ENCODE measurements around the gene BOC.

The BOC gene

GRCh38 chr3:113241292-113242095, 30.1 kb downstream of the BOC start:
- H3K4me3 ChIP-seq (replicated peaks; ENCODE audit: low read depth, low read length) = no peak overlapping the region
- DNase-seq (ENCODE audit: low read depth) = peak; percentile 22
- TF ChIP-seq, protein P1, sequence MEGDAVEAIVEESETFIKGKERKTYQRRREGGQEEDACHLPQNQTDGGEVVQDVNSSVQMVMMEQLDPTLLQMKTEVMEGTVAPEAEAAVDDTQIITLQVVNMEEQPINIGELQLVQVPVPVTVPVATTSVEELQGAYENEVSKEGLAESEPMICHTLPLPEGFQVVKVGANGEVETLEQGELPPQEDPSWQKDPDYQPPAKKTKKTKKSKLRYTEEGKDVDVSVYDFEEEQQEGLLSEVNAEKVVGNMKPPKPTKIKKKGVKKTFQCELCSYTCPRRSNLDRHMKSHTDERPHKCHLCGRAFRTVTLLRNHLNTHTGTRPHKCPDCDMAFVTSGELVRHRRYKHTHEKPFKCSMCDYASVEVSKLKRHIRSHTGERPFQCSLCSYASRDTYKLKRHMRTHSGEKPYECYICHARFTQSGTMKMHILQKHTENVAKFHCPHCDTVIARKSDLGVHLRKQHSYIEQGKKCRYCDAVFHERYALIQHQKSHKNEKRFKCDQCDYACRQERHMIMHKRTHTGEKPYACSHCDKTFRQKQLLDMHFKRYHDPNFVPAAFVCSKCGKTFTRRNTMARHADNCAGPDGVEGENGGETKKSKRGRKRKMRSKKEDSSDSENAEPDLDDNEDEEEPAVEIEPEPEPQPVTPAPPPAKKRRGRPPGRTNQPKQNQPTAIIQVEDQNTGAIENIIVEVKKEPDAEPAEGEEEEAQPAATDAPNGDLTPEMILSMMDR (IDR thresholded peaks at IDR 0.05; ENCODE audit: low read length, missing control alignments) = no peak

DNA sequence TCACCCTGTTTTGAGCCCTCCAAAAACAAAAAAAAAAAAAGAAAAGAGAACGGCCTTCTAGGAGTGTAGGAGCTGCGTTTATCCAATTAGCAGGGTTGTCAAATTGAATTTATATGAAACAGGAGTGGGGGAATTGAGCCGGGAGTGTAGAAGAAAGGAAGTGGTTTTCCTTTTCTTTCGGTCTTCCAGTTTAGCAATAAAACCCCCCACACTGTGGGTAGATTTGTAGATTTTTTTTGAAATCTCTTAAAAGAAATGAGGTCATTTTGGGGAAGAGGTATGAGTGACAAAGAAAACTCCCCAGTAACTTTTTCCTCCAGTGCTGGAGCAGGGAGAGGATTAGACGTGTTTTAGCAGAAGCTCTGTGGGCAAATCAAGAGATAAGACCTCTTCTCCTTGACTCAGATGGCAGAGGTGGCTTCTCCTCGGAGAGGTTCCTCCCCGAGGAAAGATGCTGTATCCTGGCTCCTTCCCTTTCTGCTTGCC, 30.8 kb downstream of the BOC start:
- TF ChIP-seq, protein P1 (IDR thresholded peaks at IDR 0.05; ENCODE audit: low read length, missing control alignments) = no peak
- DNase-seq (ENCODE audit: low read depth) = peak; percentile 49
- peak overlapping the region; percentile 11 for H3K4me3 ChIP-seq (replicated peaks; ENCODE audit: low read depth, low read length)

DNA sequence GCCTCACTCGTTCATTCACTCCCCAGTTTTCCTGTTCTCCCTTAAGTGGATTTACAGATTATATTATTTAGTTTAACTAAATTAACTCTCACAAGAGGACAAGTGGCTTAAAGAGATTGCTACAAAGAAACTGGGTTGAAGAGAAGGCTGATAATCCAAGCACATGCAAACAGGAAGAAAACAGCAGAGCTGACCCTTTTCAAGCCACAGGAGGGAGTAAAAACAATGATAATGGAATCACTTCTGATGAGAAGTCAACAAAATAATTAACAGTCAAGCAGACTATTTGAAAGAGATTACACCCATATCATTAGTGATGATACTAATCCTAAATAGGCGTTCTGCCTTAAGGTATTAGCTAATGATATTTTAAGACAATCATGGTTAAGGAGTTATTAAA, 31.7 kb downstream of the BOC start:
- DNase-seq (ENCODE audit: low read depth) = no peak
- TF ChIP-seq, protein P1 (IDR thresholded peaks at IDR 0.05; ENCODE audit: low read length, missing control alignments) = no peak
- no peak overlapping the region for H3K4me3 ChIP-seq (replicated peaks; ENCODE audit: low read depth, low read length)

DNA sequence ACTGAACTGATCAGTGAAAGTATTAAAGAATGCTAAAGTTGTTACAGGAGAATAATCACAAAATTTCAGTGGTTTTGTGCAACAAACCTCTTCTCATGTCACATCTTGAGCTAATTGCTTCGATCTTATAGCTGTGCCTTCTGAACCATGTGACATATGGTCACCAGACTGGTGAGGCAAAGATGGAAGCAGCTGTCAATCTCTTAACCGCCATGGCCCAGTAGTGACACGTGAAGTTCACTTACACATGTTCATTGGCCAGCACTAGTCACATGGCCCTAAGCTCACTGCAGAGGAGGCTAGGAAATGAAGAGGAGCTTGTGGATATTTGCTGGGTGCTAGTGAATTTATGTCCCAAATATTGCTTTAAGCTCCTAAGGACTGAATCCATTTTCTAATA, 32.5 kb downstream of the BOC start:
- TF ChIP-seq, protein P1 (IDR thresholded peaks at IDR 0.05; ENCODE audit: low read length, missing control alignments) = no peak
- H3K4me3 ChIP-seq (replicated peaks; ENCODE audit: low read depth, low read length) = no peak overlapping the region
- DNase-seq (ENCODE audit: low read depth) = no peak

DNA sequence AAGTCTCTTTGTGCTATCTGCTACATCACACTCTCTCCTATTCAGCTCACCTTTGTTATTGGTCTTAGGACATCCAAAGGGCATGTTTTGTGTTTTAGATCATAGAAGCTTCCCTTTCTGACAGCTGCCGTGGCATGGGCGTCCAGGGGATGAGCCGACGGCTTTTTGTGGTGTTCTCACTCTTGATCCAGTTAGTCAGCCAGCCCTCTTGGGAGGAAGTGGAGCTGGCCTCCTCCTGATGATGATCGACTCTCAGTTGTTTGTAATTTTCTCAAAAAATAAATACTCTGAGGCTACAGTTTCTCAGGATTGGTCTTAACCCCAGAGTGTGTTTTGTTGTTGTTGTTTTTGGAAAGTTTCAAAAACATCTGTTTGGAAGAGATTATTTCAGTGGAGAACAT, 34.4 kb downstream of the BOC start:
- TF ChIP-seq, protein P1 (IDR thresholded peaks at IDR 0.05; ENCODE audit: low read length, missing control alignments) = no peak
- peak; percentile 31 for DNase-seq (ENCODE audit: low read depth)
- no peak overlapping the region for H3K4me3 ChIP-seq (replicated peaks; ENCODE audit: low read depth, low read length)

DNA sequence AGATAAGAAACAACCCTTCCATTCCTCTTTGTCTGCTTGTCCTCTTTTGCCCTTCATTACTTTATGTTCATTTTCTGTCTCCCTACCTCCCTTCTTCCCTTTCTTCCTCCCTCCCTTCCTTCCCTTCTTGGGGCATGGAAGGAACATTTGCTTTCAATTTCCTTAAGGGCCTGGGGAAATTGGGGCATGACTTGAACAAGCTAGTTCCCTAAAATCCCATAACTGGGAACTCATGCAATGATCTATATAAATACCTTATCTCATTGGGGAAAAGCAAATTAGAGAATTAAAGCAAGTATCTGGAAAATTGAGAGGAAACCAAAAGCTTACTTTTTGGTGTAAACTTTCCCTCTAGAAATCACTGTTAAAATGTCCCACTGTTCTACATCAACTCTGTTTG, 35.7 kb downstream of the BOC start:
- DNase-seq (ENCODE audit: low read depth) = no peak
- TF ChIP-seq, protein P1 (IDR thresholded peaks at IDR 0.05; ENCODE audit: low read length, missing control alignments) = no peak
- H3K4me3 ChIP-seq (replicated peaks; ENCODE audit: low read depth, low read length) = no peak overlapping the region

Measured in fibroblast of pulmonary artery (primary cell).